DND-41 (cell line): ENCODE measurements around the gene SEC22C.
A peak's percentile ranks its signal among the peaks of the same experiment; 100 is the strongest.

Experiments
- ATAC-seq: fragments of 200-7000 bp; cut with Tn5 transposase; 3 replicates; pipeline ENCODE4 v1.9.1; 2021; ENCODE audit warnings: low read depth; ENCODE audit not compliant: insufficient read depth
- DNase-seq: peaks from one replicate; pipeline ENCODE4 v3.0.0-alpha.2; 2020
- H2AFZ ChIP-seq: 2 replicates; pipeline ENCODE4 v1.6.0; 2012; ENCODE audit warnings: low read depth, low read length
- H3K27ac ChIP-seq: 2 replicates; pipeline ENCODE4 v1.5.1; 2012; ENCODE audit warnings: low read length, inconsistent platforms
- H3K27me3 ChIP-seq: fragments of 200-600 bp; sonication (generic); 2 replicates; pipeline ENCODE4 v1.6.0; 2012; ENCODE audit warnings: low read length, mild to moderate bottlenecking, inconsistent platforms; ENCODE audit not compliant: insufficient read depth, poor library complexity
- H3K36me3 ChIP-seq: 2 replicates; pipeline ENCODE4 v1.5.1; 2012; ENCODE audit warnings: low read length, inconsistent platforms; ENCODE audit not compliant: insufficient read depth
- H3K4me1 ChIP-seq: 2 replicates; pipeline ENCODE4 v1.5.1; 2012; ENCODE audit warnings: mild to moderate bottlenecking, low read length; ENCODE audit not compliant: insufficient read depth
- H3K4me2 ChIP-seq: 2 replicates; pipeline ENCODE4 v1.6.0; 2012; ENCODE audit warnings: mild to moderate bottlenecking, moderate library complexity, low read length, inconsistent platforms; ENCODE audit not compliant: insufficient read depth
- H3K4me3 ChIP-seq, 2 experiments: fragments of 200-600 bp in 1 of 2; shearing (Covaris generic) in 1 of 2; 2 replicates each; pipeline ENCODE4 v1.5.1; 2012 to 2016; ENCODE audit warnings: inconsistent platforms in 2 of 2, low read length in 2 of 2, mild to moderate bottlenecking in 2 of 2, low read depth in 1 of 2, moderate library complexity in 1 of 2
- H3K79me2 ChIP-seq: 2 replicates; pipeline ENCODE4 v1.6.0; 2012; ENCODE audit warnings: low read length, inconsistent platforms; ENCODE audit not compliant: insufficient read depth
- H3K9ac ChIP-seq: 2 replicates; pipeline ENCODE4 v1.6.0; 2012; ENCODE audit warnings: low read depth, mild to moderate bottlenecking, inconsistent platforms, low read length, moderate library complexity
- H3K9me3 ChIP-seq: 2 replicates; pipeline ENCODE4 v1.5.1; 2012; ENCODE audit warnings: low read length, moderate library complexity, mild to moderate bottlenecking, inconsistent platforms; ENCODE audit not compliant: insufficient read depth, severe bottlenecking
- H4K20me1 ChIP-seq: 2 replicates; pipeline ENCODE4 v1.6.0; 2012; ENCODE audit warnings: low read length; ENCODE audit not compliant: insufficient read depth
- EZH2 ChIP-seq: IDR thresholded peaks from 3 replicates; pipeline ENCODE4 v1.6.1; 2012; ENCODE audit warnings: borderline replicate concordance, low read depth, mild to moderate bottlenecking, moderate library complexity, low read length, inconsistent platforms; ENCODE audit not compliant: severe bottlenecking
- TF ChIP-seq, protein P1 (sequence below): IDR thresholded peaks from 2 replicates; pipeline ENCODE4 v1.5.1; 2012; ENCODE audit warnings: borderline replicate concordance, low read length, moderate library complexity, mild to moderate bottlenecking; ENCODE audit not compliant: poor library complexity, severe bottlenecking; ENCODE audit errors: extremely low read depth

SEC22C gene

DNA sequence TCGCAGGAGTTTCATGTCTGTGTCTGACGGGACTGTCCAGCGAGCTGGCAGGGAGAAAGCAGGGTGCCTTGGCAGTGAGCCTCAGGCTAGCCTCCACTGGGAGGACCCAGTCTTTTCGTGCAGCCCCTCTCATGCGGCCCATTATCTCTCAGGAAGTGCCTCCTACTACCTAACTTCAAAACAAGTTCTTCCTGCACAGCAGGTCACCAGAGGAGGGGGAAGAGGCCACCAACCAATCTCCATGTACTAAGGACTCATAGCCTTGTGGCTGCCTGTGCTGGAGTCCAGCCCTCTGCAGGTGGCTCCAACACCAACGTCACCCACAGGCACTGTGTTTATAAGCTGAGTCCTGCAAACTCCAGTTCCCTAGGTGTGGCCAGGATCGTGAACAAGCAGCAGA, 74.5 kb downstream of the SEC22C start:
- Histone ChIP-seq H3K4me1 (no peaks in the 10 kb centered on the region), H4K20me1 (no peaks in the 10 kb centered on the region), H3K4me2 (no peak overlapping the region), H3K36me3 (no peaks in the 10 kb centered on the region), H3K4me3 (no peak overlapping the region), H3K9me3 (no peaks in the 10 kb centered on the region), H2AFZ (no peak overlapping the region), H3K79me2 (no peaks in the 10 kb centered on the region), H3K9ac (no peak overlapping the region), H3K27ac (no peak overlapping the region), H3K27me3 (no peaks in the 10 kb centered on the region)
- 0 out of 3 replicates have a peak, but pooled peaks have one; percentile 39 for ATAC-seq
- TF ChIP-seq EZH2: no peak
- TF ChIP-seq, protein P1, sequence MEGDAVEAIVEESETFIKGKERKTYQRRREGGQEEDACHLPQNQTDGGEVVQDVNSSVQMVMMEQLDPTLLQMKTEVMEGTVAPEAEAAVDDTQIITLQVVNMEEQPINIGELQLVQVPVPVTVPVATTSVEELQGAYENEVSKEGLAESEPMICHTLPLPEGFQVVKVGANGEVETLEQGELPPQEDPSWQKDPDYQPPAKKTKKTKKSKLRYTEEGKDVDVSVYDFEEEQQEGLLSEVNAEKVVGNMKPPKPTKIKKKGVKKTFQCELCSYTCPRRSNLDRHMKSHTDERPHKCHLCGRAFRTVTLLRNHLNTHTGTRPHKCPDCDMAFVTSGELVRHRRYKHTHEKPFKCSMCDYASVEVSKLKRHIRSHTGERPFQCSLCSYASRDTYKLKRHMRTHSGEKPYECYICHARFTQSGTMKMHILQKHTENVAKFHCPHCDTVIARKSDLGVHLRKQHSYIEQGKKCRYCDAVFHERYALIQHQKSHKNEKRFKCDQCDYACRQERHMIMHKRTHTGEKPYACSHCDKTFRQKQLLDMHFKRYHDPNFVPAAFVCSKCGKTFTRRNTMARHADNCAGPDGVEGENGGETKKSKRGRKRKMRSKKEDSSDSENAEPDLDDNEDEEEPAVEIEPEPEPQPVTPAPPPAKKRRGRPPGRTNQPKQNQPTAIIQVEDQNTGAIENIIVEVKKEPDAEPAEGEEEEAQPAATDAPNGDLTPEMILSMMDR: no peak
- DNase-seq: no peak

DNA sequence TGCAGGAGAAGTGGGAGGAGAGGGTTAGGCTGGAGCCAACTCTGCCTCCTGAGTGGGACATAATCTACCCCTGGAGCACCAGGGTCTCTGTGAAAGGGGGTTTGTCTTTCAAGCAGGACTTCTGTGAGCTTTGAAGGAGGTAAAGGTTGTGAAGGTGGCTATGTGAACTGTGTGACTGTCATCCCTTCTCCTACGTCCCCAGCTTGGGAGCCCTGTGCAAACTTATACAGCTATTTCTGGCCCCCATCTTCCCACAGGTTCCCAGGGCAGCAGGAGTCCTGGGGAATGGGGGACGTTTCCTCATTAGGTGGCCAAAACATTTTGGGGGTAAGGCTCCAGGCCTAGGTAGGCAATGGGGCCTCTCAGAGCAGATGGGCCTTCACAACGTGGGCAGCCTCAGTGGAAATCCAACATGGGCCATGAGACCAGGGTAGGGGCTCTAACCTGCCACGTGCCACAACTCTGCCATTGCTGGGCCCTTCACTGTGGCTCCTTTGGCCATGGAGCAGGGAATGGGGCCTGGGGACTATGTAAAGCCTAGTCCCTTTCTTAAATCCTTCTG, 75.8 kb downstream of the SEC22C start:
- TF ChIP-seq, protein P1: no peak
- no peaks in the 10 kb centered on the region for H3K4me1 ChIP-seq
- ATAC-seq: no peak

GRCh38 chr3:42505128-42505848, 76.5 kb downstream of the SEC22C start:
- no peak for DNase-seq
- Histone ChIP-seq H3K4me1 (no peaks in the 10 kb centered on the region), H3K4me3 (no peak overlapping the region), H2AFZ (no peak overlapping the region), H3K27ac (no peak overlapping the region), H3K27me3 (no peaks in the 10 kb centered on the region), H3K9me3 (no peaks in the 10 kb centered on the region), H3K9ac (no peak overlapping the region), H3K79me2 (no peaks in the 10 kb centered on the region), H3K36me3 (no peaks in the 10 kb centered on the region), H3K4me2 (no peak overlapping the region), H4K20me1 (no peaks in the 10 kb centered on the region)
- no peak for ATAC-seq
- no peak for TF ChIP-seq EZH2
- TF ChIP-seq, protein P1: no peak

More for the DNA sequence above, 75.8 kb downstream of the SEC22C start:
- H2AFZ ChIP-seq: no peak overlapping the region
- no peaks in the 10 kb centered on the region for H4K20me1 ChIP-seq
- no peak overlapping the region for H3K4me3 ChIP-seq
- no peak overlapping the region for H3K9ac ChIP-seq
- H3K9me3 ChIP-seq: no peaks in the 10 kb centered on the region
- no peaks in the 10 kb centered on the region for H3K79me2 ChIP-seq
- no peaks in the 10 kb centered on the region for H3K36me3 ChIP-seq
- no peak overlapping the region for H3K27ac ChIP-seq
- no peaks in the 10 kb centered on the region for H3K27me3 ChIP-seq
- no peak for DNase-seq
- H3K4me2 ChIP-seq: no peak overlapping the region
